IPS-15b (cell line): ENCODE measurements around the gene RNASEH2A.

ENCODE experiments used
- H3K27me3 ChIP-seq: one replicate; pipeline ENCODE4 v1.6.1; 2013; ENCODE audit warnings: low read length; ENCODE audit not compliant: control insufficient read depth, insufficient read depth
- H3K36me3 ChIP-seq: one replicate; pipeline ENCODE4 v1.6.1; 2013; ENCODE audit warnings: low read length; ENCODE audit not compliant: control insufficient read depth, insufficient read depth
- H3K4me1 ChIP-seq: one replicate; pipeline ENCODE4 v1.6.1; 2013; ENCODE audit warnings: mild to moderate bottlenecking, low read length; ENCODE audit not compliant: control insufficient read depth, insufficient read depth
- H3K4me3 ChIP-seq: one replicate; pipeline ENCODE4 v1.5.1; 2013; ENCODE audit warnings: low read depth, low read length
- H3K9ac ChIP-seq: one replicate; pipeline ENCODE4 v1.6.1; 2013; ENCODE audit warnings: low read depth, mild to moderate bottlenecking, low read length
- H3K9me3 ChIP-seq: one replicate; pipeline ENCODE4 v1.6.1; 2013; ENCODE audit warnings: mild to moderate bottlenecking, low read length; ENCODE audit not compliant: control insufficient read depth, insufficient read depth

Gene RNASEH2A

GRCh38 chr19:12833418-12833737 is 27.0 kb downstream of the RNASEH2A start:
- Histone ChIP-seq H3K36me3 (no peaks in the 10 kb centered on the region), H3K9ac (no peak overlapping the region), H3K27me3 (peaks cover 25% of the 10 kb centered on the region), H3K4me1 (peaks cover 2% of the 10 kb centered on the region), H3K9me3 (no peaks in the 10 kb centered on the region), H3K4me3 (peak overlapping the region; percentile 43)

- H3K27me3 ChIP-seq = peaks cover 22% of the 10 kb centered on the region
These were observed 27.6 kb downstream of the RNASEH2A start for GRCh38 chr19:12833738-12834565.

GRCh38 chr19:12834566-12834943 is 28.2 kb downstream of the RNASEH2A start, which contains the start of gene RTBDN:
Gene RTBDN, minus strand, starts transcription at chr19:12834579. Its CDS starts 4,600 bp downstream, at chr19:12829979.
- H3K4me1 ChIP-seq = peaks cover 2% of the 10 kb centered on the region
- H3K27me3 ChIP-seq = peaks cover 25% of the 10 kb centered on the region
- H3K4me3 ChIP-seq = peak within 1 kb of the TSS; percentile 77
- H3K9ac ChIP-seq = no peak within 1 kb of the TSS
- H3K36me3 ChIP-seq = no peaks in the 10 kb centered on the region
- no peaks in the 10 kb centered on the region for H3K9me3 ChIP-seq

More at GRCh38 chr19:12833738-12834565, 27.6 kb downstream of the RNASEH2A start:
- H3K4me3 ChIP-seq = peak overlapping the region; percentile 77
- H3K9ac ChIP-seq = no peak overlapping the region
- peaks cover 2% of the 10 kb centered on the region for H3K4me1 ChIP-seq
- no peaks in the 10 kb centered on the region for H3K36me3 ChIP-seq
- no peaks in the 10 kb centered on the region for H3K9me3 ChIP-seq

GRCh38 chr19:12834976-12835757 is 28.8 kb downstream of the RNASEH2A start:
- peaks cover 24% of the 10 kb centered on the region for H3K27me3 ChIP-seq
- H3K36me3 ChIP-seq = no peaks in the 10 kb centered on the region
- no peaks in the 10 kb centered on the region for H3K9me3 ChIP-seq
- H3K4me1 ChIP-seq = peaks cover 2% of the 10 kb centered on the region
- H3K4me3 ChIP-seq = peak overlapping the region; percentile 77
- no peak overlapping the region for H3K9ac ChIP-seq

- peak overlapping the region; percentile 23 for H3K4me3 ChIP-seq
- H3K36me3 ChIP-seq = no peaks in the 10 kb centered on the region
- H3K27me3 ChIP-seq = peaks cover 24% of the 10 kb centered on the region
- peaks cover 3% of the 10 kb centered on the region for H3K4me1 ChIP-seq
- no peak overlapping the region for H3K9ac ChIP-seq
- no peaks in the 10 kb centered on the region for H3K9me3 ChIP-seq
These were observed 30.1 kb downstream of the RNASEH2A start for GRCh38 chr19:12836529-12836863.

- no peaks in the 10 kb centered on the region for H3K36me3 ChIP-seq
- H3K27me3 ChIP-seq = peaks cover 17% of the 10 kb centered on the region
- peaks cover 5% of the 10 kb centered on the region for H3K4me1 ChIP-seq
- no peaks in the 10 kb centered on the region for H3K9me3 ChIP-seq
- H3K4me3 ChIP-seq = no peak overlapping the region
- no peak overlapping the region for H3K9ac ChIP-seq
These were observed 30.8 kb downstream of the RNASEH2A start for GRCh38 chr19:12837225-12837624.

GRCh38 chr19:12838182-12838885 is 31.9 kb downstream of the RNASEH2A start, which contains the start of gene MAST1:
Gene MAST1, plus strand, starts transcription at chr19:12838515. Its CDS starts 58 bp downstream, at chr19:12838573.
- H3K27me3 ChIP-seq = peaks cover 16% of the 10 kb centered on the region
- no peaks in the 10 kb centered on the region for H3K9me3 ChIP-seq
- H3K9ac ChIP-seq = no peak within 1 kb of the TSS
- H3K4me1 ChIP-seq = peaks cover 5% of the 10 kb centered on the region
- peak within 1 kb of the TSS; percentile 55 for H3K4me3 ChIP-seq
- H3K36me3 ChIP-seq = no peaks in the 10 kb centered on the region

- peaks cover 5% of the 10 kb centered on the region for H3K4me1 ChIP-seq
- peaks cover 16% of the 10 kb centered on the region for H3K27me3 ChIP-seq
- H3K36me3 ChIP-seq = no peaks in the 10 kb centered on the region
- H3K4me3 ChIP-seq = peak overlapping the region; percentile 55
- H3K9ac ChIP-seq = no peak overlapping the region
- H3K9me3 ChIP-seq = no peaks in the 10 kb centered on the region
These were observed 32.7 kb downstream of the RNASEH2A start for GRCh38 chr19:12838886-12839756.

- H3K27me3 ChIP-seq = peaks cover 5% of the 10 kb centered on the region
These were observed 34.0 kb downstream of the RNASEH2A start for GRCh38 chr19:12840091-12841079.

GRCh38 chr19:12841094-12841493 is 34.7 kb downstream of the RNASEH2A start:
- Histone ChIP-seq H3K4me1 (peaks cover 3% of the 10 kb centered on the region), H3K4me3 (peak overlapping the region; percentile 53), H3K9ac (no peak overlapping the region), H3K36me3 (no peaks in the 10 kb centered on the region), H3K9me3 (no peaks in the 10 kb centered on the region), H3K27me3 (peaks cover 4% of the 10 kb centered on the region)

More at GRCh38 chr19:12840091-12841079, 34.0 kb downstream of the RNASEH2A start:
- Histone ChIP-seq H3K36me3 (no peaks in the 10 kb centered on the region), H3K9me3 (no peaks in the 10 kb centered on the region), H3K9ac (no peak overlapping the region), H3K4me1 (peaks cover 3% of the 10 kb centered on the region), H3K4me3 (peak overlapping the region; percentile 53)
